ENCODE measurements around the gene CCSER2.

Gene CCSER2

GRCh38 chr10:84543948-84544347 lies 215.6 kb downstream of the CCSER2 start:
- no peak for DNase-seq (ENCODE audit: low read depth, low spot score)
- Histone ChIP-seq H3K27ac (no peak overlapping the region), H3K4me3 (no peak overlapping the region), H3K9me3 (ENCODE audit: low read depth, low read length) (no peaks in the 10 kb centered on the region), H3K36me3 (ENCODE audit: insufficient read depth, low read length) (no peaks in the 10 kb centered on the region), H3K9ac (ENCODE audit: insufficient read length) (no peak overlapping the region)
- TF ChIP-seq POLR2AphosphoS5 (IDR thresholded peaks at IDR 0.05; ENCODE audit: borderline replicate concordance, low read depth, low read length) (no peak), FOXP2 (optimal IDR thresholded peaks at IDR 0.05; ENCODE audit: control extremely low read depth, extremely low read length, insufficient read depth) (no peak), EZH2 (IDR thresholded peaks at IDR 0.05) (no peak)

DNA sequence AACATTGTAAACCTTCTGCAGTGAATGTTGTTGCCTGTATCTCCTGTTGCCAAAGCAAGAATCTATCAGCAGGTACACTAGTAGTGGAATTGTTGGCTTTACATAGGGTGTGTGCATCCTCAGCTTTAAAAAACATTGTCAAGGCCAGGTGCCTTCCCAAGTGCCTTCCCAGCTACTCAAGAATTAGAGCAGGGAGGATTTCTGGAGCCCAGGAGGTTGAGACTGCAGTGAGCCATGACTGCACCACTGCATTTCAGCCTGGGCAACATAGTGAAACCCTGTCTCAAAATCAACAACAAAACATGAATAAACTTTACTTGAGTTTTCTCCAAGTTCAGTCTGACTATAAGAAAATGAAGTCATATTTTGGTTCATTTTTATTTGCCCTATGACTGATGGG lies 217.3 kb downstream of the CCSER2 start:
- H3K4me3 ChIP-seq = no peak overlapping the region
- TF ChIP-seq EZH2 (IDR thresholded peaks at IDR 0.05) = no peak
- no peak for TF ChIP-seq FOXP2 (optimal IDR thresholded peaks at IDR 0.05; ENCODE audit: control extremely low read depth, extremely low read length, insufficient read depth)
- TF ChIP-seq POLR2AphosphoS5 (IDR thresholded peaks at IDR 0.05; ENCODE audit: borderline replicate concordance, low read depth, low read length) = no peak
- no peak overlapping the region for H3K9ac ChIP-seq (ENCODE audit: insufficient read length)
- H3K9me3 ChIP-seq (ENCODE audit: low read depth, low read length) = no peaks in the 10 kb centered on the region
- H3K27ac ChIP-seq = no peak overlapping the region
- DNase-seq (ENCODE audit: low read depth, low spot score) = no peak
- no peaks in the 10 kb centered on the region for H3K36me3 ChIP-seq (ENCODE audit: insufficient read depth, low read length)

- H3K9me3 ChIP-seq (ENCODE audit: low read depth, low read length) = no peaks in the 10 kb centered on the region
- no peak for DNase-seq (ENCODE audit: low read depth, low spot score)
- H3K9ac ChIP-seq (ENCODE audit: insufficient read length) = no peak overlapping the region
- no peaks in the 10 kb centered on the region for H3K36me3 ChIP-seq (ENCODE audit: insufficient read depth, low read length)
- TF ChIP-seq EZH2 (IDR thresholded peaks at IDR 0.05) (no peak), POLR2AphosphoS5 (IDR thresholded peaks at IDR 0.05; ENCODE audit: borderline replicate concordance, low read depth, low read length) (no peak), FOXP2 (optimal IDR thresholded peaks at IDR 0.05; ENCODE audit: control extremely low read depth, extremely low read length, insufficient read depth) (no peak)
- no peak overlapping the region for H3K27ac ChIP-seq
- H3K4me3 ChIP-seq = no peak overlapping the region
These were observed 218.2 kb downstream of the CCSER2 start for GRCh38 chr10:84546609-84547008.

DNA sequence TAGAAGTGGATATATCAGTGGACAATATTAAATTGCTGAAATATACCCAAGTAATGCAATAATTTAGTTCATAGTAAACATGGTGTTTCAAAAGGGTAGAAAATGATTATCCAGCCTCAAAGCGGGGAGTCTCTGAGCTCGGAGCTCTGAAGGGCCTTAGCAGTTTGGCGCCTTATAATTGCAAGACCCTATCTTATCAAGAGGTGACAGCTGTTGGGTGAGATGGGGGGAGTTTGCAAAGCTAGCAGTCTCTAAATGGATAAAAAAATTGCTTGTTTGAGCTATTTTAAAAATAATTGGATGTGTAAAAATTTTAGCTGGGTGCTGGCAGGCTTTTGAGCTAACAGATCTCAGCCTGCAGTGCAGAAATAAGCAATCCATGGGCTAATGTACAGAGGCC lies 219.2 kb downstream of the CCSER2 start:
- H3K27ac ChIP-seq = no peak overlapping the region
- no peaks in the 10 kb centered on the region for H3K9me3 ChIP-seq (ENCODE audit: low read depth, low read length)
- no peak overlapping the region for H3K9ac ChIP-seq (ENCODE audit: insufficient read length)
- H3K36me3 ChIP-seq (ENCODE audit: insufficient read depth, low read length) = no peaks in the 10 kb centered on the region
- H3K4me3 ChIP-seq = no peak overlapping the region
- TF ChIP-seq EZH2 (IDR thresholded peaks at IDR 0.05) = no peak
- TF ChIP-seq POLR2AphosphoS5 (IDR thresholded peaks at IDR 0.05; ENCODE audit: borderline replicate concordance, low read depth, low read length) = no peak
- TF ChIP-seq FOXP2 (optimal IDR thresholded peaks at IDR 0.05; ENCODE audit: control extremely low read depth, extremely low read length, insufficient read depth) = no peak
- DNase-seq (ENCODE audit: low read depth, low spot score) = no peak

- Histone ChIP-seq H3K9me3 (ENCODE audit: low read depth, low read length) (no peaks in the 10 kb centered on the region), H3K27ac (no peak overlapping the region), H3K36me3 (ENCODE audit: insufficient read depth, low read length) (no peaks in the 10 kb centered on the region), H3K4me3 (no peak overlapping the region), H3K9ac (ENCODE audit: insufficient read length) (no peak overlapping the region)
- DNase-seq (ENCODE audit: low read depth, low spot score) = no peak
- TF ChIP-seq EZH2 (IDR thresholded peaks at IDR 0.05) (no peak), FOXP2 (optimal IDR thresholded peaks at IDR 0.05; ENCODE audit: control extremely low read depth, extremely low read length, insufficient read depth) (no peak), POLR2AphosphoS5 (IDR thresholded peaks at IDR 0.05; ENCODE audit: borderline replicate concordance, low read depth, low read length) (no peak)
These were observed 220.5 kb downstream of the CCSER2 start for GRCh38 chr10:84548869-84549268.

- no peaks in the 10 kb centered on the region for H3K36me3 ChIP-seq (ENCODE audit: insufficient read depth, low read length)
- no peak overlapping the region for H3K9ac ChIP-seq (ENCODE audit: insufficient read length)
- no peak for TF ChIP-seq POLR2AphosphoS5 (IDR thresholded peaks at IDR 0.05; ENCODE audit: borderline replicate concordance, low read depth, low read length)
- TF ChIP-seq EZH2 (IDR thresholded peaks at IDR 0.05) = no peak
- TF ChIP-seq FOXP2 (optimal IDR thresholded peaks at IDR 0.05; ENCODE audit: control extremely low read depth, extremely low read length, insufficient read depth) = no peak
- no peak overlapping the region for H3K27ac ChIP-seq
- no peak overlapping the region for H3K4me3 ChIP-seq
- no peak for DNase-seq (ENCODE audit: low read depth, low spot score)
- no peaks in the 10 kb centered on the region for H3K9me3 ChIP-seq (ENCODE audit: low read depth, low read length)
These were observed 221.2 kb downstream of the CCSER2 start for GRCh38 chr10:84549368-84550165.

DNA sequence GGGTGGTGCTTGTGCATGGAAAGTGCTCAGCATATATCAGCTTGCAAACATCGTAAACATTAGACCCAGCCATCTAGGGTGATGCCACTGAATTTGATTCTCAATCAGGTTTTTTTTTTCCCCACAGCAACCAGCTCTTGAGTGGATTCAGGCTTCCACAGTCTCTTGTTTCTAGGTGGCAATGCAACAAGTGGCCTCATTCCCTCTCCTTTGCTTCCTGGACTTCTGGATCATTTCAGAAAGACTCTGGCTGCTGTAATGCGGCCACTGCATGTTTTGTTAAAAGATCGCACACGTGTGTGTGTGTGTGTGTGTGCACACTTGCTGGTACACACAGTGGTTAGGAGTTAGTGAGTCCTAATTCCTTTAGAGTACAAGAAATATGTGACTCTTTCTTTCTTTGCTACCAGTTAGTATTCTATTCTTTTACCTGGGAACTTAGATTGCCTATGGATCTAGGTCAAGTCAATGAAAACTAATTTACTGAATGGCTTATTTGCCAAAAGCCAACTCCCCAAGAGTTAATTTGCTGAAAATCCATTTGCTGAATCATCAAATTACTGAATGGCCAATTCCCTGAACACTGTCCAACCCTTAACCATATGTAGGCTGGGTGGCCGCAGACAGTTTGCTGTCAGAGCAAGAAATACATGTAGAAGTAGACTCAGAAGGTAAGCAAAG lies 222.5 kb downstream of the CCSER2 start:
- Histone ChIP-seq H3K27ac (no peak overlapping the region), H3K36me3 (ENCODE audit: insufficient read depth, low read length) (no peaks in the 10 kb centered on the region), H3K4me3 (no peak overlapping the region), H3K9ac (ENCODE audit: insufficient read length) (no peak overlapping the region), H3K9me3 (ENCODE audit: low read depth, low read length) (no peaks in the 10 kb centered on the region)
- no peak for TF ChIP-seq EZH2 (IDR thresholded peaks at IDR 0.05)
- TF ChIP-seq POLR2AphosphoS5 (IDR thresholded peaks at IDR 0.05; ENCODE audit: borderline replicate concordance, low read depth, low read length) = no peak
- no peak for TF ChIP-seq FOXP2 (optimal IDR thresholded peaks at IDR 0.05; ENCODE audit: control extremely low read depth, extremely low read length, insufficient read depth)
- no peak for DNase-seq (ENCODE audit: low read depth, low spot score)

- Histone ChIP-seq H3K9me3 (ENCODE audit: low read depth, low read length) (no peaks in the 10 kb centered on the region), H3K27ac (no peak overlapping the region), H3K4me3 (no peak overlapping the region), H3K36me3 (ENCODE audit: insufficient read depth, low read length) (no peaks in the 10 kb centered on the region), H3K9ac (ENCODE audit: insufficient read length) (no peak overlapping the region)
- no peak for DNase-seq (ENCODE audit: low read depth, low spot score)
- TF ChIP-seq EZH2 (IDR thresholded peaks at IDR 0.05) = no peak
- TF ChIP-seq POLR2AphosphoS5 (IDR thresholded peaks at IDR 0.05; ENCODE audit: borderline replicate concordance, low read depth, low read length) = no peak
- no peak for TF ChIP-seq FOXP2 (optimal IDR thresholded peaks at IDR 0.05; ENCODE audit: control extremely low read depth, extremely low read length, insufficient read depth)
These were observed 223.2 kb downstream of the CCSER2 start for GRCh38 chr10:84551437-84552120.

Data from SK-N-MC (cell line).